Stimulated activated CD8-positive, alpha-beta memory T cell treated with anti-CD3 and anti-CD28 coated beads, Interleukin-4, amount 100 ng/mL, for 48 hours (primary cell): ENCODE data around the gene ADAMTS16.
"Not testable (repeated sequence)": the region's sequence is repeated elsewhere in the genome, so short reads cannot be mapped to it uniquely, and the experiment has no call there.

Source experiments
- DNase-seq: peaks from one replicate; pipeline ENCODE4 v3.0.0-alpha.2; 2020

Gene ADAMTS16

DNA sequence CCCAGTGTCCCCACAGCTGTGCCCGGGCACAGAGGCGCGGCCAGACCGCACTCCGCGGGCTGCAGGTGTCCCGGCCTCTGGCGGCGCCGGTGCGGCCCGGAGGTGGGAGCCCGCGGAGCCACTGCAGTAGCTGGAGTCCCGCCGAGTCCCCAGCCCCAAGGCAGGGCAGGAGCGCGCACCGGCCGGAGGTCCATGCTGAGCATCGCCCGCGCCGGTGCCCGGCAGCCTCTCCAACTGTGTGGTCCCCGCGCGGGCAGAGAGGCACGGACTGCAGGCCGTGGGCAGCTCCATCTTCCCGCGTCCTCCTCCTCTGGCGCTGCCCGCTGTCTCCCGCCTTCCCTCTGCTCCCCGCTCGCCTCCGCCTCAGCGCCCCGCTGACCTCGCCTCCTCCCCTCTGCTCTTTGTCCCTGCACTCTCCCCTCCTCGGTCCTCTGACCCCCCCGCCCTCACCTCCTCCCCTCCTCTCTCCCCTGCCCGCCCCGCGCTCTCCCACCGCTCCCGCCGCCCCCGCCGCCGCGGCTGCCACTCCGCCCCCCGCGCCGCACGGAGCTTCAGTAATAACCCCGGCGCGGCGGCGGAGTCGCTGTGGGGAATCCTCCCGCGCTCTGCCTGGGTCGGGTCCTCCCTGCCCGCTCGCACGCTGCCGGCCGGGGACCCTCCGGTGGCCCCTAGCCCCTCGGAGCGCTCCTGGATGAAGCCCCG lies at the start of gene ADAMTS16:
Gene ADAMTS16, plus strand, starts transcription at position 554 of the 702 bp plus-strand sequence. Its CDS starts 138 bp downstream, at position 692.
- DNase-seq = no peak

DNA sequence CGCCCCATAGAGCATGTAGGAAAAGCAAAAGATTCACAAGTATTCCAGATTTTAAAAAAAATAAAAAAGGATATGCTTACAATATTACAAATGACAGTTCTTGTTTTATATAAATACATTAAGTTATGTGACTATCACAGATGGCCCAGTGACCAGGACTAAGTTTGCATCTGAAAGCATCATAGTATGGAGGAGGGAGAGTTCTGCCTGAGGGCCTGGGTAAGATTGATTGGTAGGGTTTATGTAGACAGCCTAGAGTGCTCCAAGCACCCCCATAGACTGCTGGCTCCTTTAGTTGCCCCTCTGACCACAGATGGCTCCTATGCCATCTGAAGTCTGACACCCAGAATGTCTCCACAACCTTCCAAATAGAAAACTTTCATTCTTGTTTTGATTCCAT lies 48.0 kb upstream of the ADAMTS16 start:
- no peak for DNase-seq

- DNase-seq = no peak
Measured at GRCh38 chr5:5100635-5101034, 39.5 kb upstream of the ADAMTS16 start.

DNA sequence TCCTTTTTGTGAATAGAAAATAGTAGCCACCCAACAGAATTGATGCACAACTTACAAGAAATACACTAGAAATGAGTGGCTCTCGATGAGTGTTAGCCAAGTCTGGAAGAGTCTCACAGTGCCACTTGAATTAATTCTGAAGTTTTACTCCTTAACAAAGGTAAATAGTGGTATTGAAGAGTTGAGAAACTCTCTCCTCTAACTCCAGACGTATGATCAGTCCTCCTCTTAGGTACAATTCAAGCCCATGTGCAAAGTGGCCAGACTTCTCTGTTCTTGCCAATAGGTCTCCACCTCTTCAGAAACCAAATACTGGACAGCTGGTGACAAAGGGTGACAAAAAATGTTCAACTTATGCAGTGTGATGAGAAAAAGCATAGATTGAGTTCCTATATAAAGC lies 38.5 kb upstream of the ADAMTS16 start:
- DNase-seq = no peak

DNA sequence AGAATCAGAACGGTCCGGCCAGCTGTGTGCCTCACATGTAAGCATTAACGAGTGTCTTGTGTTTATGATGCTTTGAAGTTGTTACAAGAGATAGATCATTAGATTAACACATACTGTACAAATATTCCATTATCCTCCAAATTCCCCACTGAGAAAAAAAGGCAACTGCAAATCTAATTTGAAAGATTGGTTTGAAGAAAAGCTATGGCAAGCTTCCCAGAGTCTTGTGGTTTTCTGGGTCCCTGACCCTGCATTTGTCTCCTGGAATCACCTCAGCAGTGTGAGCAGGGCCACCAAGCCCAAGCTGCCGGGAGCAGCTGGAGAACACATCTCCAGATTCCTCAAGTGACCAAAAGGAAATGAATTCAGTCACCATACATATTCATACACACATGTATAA lies 36.9 kb upstream of the ADAMTS16 start:
- DNase-seq = no peak

GRCh38 chr5:5104550-5104949 lies 35.6 kb upstream of the ADAMTS16 start:
- no peak for DNase-seq

DNA sequence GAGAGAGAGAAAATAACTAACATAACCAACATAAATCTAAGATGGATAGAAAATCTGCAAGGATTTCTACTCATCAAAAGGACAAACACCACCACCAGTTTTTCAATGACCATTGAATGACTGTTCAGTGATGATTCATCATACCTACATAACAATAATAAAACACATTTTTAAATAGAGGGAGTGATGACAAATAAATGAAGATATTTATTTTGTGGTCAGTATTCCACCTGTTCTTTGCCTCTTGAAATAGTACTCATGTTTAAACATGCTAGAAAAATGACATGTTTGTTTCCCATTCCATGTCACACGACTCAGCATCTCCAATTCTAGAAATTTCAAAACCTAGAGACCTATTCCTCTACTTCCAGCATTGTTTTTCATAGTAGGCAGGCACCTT lies 34.6 kb upstream of the ADAMTS16 start:
- DNase-seq = no peak

DNA sequence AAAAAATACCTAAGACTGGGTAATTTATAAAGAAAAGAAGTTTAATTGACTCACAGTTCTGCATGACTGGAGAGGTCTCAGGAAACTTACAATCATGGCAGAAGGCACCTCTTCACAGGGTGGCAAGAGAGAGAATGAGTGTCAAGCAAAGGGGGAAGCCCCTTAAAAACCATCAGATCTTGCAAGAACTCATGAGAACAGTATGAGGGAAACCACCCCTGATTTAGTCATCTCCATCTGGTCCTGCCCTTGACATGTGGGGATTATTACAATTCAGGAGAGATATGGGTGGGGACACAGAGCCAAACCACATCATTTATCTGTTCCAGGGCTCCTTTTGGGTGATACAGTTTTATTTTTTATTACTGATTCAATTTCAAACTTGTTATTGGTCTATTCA lies 23.2 kb upstream of the ADAMTS16 start:
- no peak for DNase-seq

GRCh38 chr5:5122776-5123175 lies 17.4 kb upstream of the ADAMTS16 start:
- DNase-seq = no peak

DNA sequence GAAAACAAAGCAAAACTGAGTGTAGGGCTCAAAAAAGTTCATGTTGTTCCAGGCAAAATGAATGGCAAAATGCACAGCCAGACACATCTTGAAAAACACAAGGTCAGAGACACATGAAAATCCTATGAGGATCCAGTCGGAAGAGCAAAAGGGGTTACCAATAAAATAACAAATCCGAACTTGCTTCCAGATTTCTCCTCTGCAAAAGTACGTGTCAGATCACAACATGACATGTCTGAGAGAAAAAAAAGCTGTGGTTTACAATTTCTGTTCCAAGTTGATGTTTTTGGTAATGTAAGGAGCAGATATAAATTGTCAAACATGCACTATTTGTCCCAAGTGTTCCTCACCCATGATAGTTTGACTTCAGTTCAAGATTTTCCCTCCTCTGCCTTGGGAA lies 15.9 kb upstream of the ADAMTS16 start:
- no peak for DNase-seq

- DNase-seq = no peak
Measured at GRCh38 chr5:5126444-5126843, 13.7 kb upstream of the ADAMTS16 start.

DNA sequence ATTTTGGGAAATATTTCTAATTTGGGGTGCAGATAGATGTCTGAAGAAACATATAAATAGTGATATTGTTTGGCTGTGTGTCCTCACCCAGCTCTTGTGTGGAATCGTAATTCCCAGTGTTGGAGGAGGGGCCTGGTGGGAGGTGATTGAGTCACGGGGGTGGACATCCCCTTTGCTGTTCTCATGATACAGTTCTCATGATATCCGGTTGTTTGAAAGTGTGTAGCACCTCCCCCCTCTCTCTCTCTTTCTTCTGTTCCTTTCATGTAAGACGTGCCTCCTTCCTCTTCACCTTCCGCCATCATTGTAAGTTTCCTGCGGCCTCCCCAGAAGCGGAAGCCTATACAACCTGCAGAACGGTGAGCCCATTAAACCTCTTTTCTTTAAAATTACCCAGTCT lies 11.4 kb upstream of the ADAMTS16 start:
- no peak for DNase-seq

GRCh38 chr5:5132234-5132633 lies 7.9 kb upstream of the ADAMTS16 start:
- DNase-seq = no peak

DNA sequence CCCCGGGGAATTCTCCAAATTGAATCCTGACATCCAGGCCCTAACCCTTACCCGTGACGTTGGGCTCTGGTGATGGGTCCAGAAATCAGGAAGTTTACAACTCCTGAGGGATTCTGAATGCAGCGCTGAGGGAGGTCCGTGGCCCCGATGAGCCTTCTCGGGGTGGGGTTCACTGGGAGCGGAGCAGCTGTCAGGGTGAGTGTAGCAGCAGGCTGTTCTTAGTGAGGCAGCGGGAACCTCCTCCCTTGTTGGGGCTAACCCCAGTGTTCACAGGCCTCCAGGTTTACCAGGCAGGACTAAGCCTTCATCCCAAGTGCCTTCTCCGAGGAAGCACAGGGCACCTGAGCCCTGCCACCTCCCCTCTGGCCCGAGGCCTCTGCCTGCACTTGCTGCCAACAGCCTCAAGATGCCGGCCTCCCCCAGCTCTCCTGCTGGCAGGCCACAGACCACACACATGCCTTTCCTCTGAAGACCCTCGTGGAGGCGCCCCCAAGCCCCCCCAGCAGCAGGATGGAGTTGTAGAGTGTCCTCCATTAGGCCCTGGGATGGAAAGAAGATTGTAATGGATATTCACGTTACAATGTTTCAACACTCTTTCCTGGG lies 7.3 kb upstream of the ADAMTS16 start:
- no peak for DNase-seq

- DNase-seq = no peak
Measured at GRCh38 chr5:5134107-5134506, 6.0 kb upstream of the ADAMTS16 start.

DNA sequence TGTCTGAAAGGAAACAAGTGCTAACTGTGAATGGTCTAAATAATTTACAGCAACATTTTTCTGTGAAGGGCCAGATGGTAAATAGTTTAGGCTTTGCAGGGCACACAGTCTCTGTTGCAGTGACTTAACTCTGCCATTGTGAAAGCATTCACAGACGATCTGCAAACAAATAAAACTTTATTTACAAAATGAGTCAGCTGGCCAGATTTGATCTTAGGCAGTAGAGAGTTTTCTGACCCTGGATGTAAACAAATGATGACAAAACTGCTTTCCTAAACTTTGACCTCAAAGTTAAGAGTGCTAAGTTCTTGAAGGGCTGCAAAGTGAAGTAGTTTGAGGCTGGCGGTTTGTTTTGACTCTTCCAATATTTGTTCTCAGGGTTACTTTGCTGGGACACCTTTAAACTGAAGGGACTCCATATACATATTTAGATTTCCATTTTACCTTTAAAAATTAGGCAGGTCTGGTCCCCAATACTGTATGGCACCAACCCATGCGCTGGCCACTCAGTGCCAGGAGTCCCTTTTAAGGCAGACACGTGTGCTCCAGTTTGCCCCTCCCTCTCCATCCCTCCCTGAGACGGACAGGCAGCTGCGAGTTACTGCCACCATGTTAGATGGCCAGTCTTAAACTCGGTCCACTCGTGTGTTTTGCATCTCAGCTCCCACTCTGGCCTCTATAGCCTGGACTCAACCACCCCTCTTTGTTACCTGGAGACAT lies 4.0 kb upstream of the ADAMTS16 start:
- DNase-seq = no peak

GRCh38 chr5:5137851-5138250 lies 2.3 kb upstream of the ADAMTS16 start:
- not testable (repeated sequence) for DNase-seq

DNA sequence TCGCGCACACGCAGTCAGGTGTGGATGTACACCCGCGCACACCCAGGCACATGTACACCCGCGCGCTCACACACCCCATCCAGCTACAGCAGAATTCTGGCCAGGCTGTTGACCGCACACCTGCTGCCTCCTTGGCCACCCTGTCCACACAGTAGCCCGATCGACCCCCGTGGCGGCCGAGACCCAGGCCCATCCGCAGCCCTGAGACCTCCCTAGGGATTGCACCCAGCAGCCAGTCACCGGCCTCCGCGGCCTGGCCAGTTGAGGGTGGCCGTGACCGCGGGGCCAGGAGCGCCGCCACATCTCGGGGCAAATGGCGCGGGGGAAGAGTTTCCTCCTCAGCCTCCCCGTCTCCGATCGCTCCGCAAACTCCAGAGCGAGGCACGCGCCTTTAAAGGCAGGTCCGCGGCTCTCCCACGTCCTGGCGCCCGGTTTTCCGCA lies 774 bp upstream of the ADAMTS16 start:
- no peak for DNase-seq

DNA sequence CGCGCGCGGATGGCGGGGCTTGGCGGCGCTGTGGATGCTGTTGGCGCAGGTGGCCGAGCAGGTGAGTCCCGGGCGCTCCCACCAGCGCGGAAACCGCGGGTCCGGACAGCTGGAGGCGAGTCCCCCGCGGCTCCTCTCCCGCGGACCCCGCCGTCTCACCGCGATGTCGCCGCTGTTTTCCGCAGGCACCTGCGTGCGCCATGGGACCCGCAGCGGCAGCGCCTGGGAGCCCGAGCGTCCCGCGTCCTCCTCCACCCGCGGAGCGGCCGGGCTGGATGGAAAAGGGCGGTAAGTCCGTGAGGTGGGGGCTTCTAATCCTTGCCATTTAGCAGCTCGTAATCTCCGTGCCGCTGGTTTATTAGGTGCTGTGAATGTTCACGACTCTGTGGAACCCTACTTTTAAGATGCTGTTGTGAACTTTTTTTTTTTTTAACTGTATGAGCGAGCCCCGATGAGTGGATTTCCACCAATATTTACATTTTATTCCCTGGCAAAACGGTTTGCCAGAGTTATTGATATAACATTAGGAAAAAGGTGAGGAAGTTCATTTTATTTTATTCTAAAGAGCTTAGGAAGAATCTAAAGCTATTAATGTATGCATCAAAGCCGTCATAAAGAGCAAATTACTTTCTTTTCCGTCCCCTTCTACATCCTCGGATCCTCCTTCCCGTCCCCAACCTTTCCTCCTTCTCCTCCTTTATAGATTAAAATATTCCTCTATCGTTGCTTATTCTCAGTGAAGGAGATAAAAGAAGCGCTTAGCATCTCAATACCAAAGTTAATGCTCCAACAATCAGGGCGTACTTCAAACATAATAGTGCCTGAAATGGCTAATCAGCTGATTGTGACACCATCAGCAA lies 579 bp downstream of the ADAMTS16 start:
- DNase-seq = no peak

GRCh38 chr5:5141339-5141599 lies 1.1 kb downstream of the ADAMTS16 start:
- DNase-seq = no peak

GRCh38 chr5:5141625-5142525 lies 1.7 kb downstream of the ADAMTS16 start:
- DNase-seq = peak; percentile 70

DNA sequence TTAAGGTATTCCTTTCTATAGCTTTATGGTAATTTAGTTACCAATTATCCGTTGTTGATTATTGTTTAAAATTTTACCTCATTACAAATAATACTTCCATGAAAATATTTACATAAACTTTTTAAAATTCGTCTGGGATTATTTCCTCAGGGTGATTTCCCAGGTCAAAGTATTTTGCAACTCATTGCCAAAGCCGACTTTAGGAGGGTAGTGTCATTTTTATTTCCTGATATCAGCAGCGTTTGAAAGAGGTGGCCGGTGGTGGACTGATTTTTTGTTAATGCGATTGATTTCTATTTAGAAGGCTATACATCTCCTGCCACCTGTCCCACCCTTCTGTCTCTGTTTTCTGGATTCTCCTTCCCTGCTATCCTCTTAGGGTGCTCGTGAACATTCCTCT lies 4.3 kb downstream of the ADAMTS16 start:
- DNase-seq = no peak
